ENCODE results near the gene ADAMTS2. TPM values are rescaled to one million over a fixed set of nuclear protein-coding genes. Genes with fewer than 3 reads are reported as not detected.

ADAMTS2 gene
- total and polyA plus RNA-seq, 3 donors from 2014 or later: 10.9 to 19.8 (median 13.6) TPM

DNA sequence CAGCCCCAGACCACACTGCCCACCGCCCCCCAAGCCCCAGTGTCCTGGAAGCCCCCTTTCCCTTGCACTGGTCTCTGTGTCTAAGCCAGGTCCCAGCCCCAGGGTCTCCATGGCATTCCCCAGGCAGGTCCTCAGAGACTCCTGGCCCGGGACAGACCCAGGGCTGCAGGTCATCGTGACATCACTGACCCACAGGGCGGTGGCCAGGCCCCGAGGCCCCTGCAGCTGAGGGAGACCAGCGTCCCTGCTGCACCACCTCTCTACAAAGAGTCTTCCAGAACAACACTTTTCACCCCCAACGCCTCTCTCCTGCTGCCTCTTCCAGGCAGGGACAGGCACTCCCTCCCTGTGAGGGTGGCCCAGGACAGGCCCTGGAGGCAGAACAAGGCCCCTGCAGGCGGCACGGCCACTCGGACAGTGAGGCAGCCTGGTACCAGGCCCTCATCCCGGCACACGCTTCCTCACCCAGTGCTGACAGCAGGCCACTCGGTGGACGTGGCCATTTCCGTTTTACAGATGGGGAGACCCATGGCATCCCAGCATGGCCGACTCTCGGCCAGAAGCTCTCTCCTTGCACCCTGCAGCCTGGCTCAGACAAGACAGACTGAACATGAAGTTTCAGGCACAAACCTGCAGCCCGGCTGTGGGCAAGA is 136.4 kb downstream of the ADAMTS2 start:
- no peak overlapping the region for H3K27ac ChIP-seq
- intact Hi-C loops (cut with DNase I; ENCODE audit: low total_unique reads): no loop called here
- no peaks in the 10 kb centered on the region for H3K9me3 ChIP-seq
- no peaks in the 10 kb centered on the region for H3K4me1 ChIP-seq
- no peaks in the 10 kb centered on the region for H3K36me3 ChIP-seq (ENCODE audit: low read depth, missing control alignments)
- H3K27me3 ChIP-seq: no peaks in the 10 kb centered on the region
- no peak overlapping the region for H3K4me3 ChIP-seq
- no peak for DNase-seq
- WGBS, 2 donors: 89% methylated on average over 8 to 18 of the region's 18 CpGs
- TF ChIP-seq, protein P1, sequence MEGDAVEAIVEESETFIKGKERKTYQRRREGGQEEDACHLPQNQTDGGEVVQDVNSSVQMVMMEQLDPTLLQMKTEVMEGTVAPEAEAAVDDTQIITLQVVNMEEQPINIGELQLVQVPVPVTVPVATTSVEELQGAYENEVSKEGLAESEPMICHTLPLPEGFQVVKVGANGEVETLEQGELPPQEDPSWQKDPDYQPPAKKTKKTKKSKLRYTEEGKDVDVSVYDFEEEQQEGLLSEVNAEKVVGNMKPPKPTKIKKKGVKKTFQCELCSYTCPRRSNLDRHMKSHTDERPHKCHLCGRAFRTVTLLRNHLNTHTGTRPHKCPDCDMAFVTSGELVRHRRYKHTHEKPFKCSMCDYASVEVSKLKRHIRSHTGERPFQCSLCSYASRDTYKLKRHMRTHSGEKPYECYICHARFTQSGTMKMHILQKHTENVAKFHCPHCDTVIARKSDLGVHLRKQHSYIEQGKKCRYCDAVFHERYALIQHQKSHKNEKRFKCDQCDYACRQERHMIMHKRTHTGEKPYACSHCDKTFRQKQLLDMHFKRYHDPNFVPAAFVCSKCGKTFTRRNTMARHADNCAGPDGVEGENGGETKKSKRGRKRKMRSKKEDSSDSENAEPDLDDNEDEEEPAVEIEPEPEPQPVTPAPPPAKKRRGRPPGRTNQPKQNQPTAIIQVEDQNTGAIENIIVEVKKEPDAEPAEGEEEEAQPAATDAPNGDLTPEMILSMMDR (IDR thresholded peaks at IDR 0.05): no peak
- TF ChIP-seq POLR2A (IDR thresholded peaks at IDR 0.05): no peak

DNA sequence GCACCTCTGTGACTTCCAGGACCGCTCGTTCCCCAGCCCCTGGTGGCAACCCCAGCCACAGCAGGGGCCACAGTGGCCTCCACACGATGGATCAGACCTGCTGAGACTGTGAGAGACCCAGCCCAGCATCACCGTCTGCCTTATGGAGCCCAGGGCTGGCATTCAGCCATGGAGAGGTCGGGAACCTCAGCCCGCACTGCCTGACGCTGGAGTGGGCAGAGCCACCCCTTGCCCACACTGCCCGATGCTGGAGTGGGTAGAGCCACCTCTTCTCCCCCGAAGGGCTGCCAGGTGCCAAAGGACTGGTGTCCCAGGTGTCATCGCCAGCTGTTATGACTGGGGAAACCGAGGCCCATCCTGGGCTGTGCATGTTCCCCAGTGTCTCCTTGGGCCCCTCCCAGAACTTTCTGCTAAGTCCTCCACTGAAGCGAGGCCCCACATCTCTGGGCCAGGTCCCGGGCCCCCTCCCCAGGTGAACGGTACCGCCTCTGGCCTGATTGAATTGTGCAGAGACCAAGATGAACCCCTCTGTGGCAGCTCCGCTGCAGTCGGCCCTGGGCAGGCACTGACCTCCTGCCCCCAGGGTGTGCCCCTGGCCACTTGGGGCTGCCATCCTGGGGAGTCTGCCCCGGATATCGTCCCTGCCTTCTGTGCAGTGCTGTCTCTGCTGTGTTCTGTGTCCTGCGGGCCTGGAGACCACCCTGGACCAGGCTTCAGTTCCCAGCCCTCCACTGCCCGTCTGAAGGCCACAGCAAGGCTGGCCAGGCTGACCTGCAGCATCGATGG is 137.1 kb downstream of the ADAMTS2 start:
- Histone ChIP-seq H3K27ac (no peak overlapping the region), H3K27me3 (no peaks in the 10 kb centered on the region), H3K9me3 (no peaks in the 10 kb centered on the region), H3K4me1 (no peaks in the 10 kb centered on the region), H3K4me3 (no peak overlapping the region), H3K36me3 (ENCODE audit: low read depth, missing control alignments) (no peaks in the 10 kb centered on the region)
- WGBS, 2 donors: 88 to 96% methylated on average over 7 to 22 of the region's 22 CpGs
- TF ChIP-seq, protein P1 (IDR thresholded peaks at IDR 0.05): no peak
- no peak for TF ChIP-seq POLR2A (IDR thresholded peaks at IDR 0.05)
- DNase-seq: no peak
- intact Hi-C loops (cut with DNase I; ENCODE audit: low total_unique reads): no loop called here

GRCh38 chr5:179207470-179207869 is 137.8 kb downstream of the ADAMTS2 start:
- 83 to 89% methylated on average over 5 to 20 of the region's 20 CpGs for WGBS, 2 donors
- Histone ChIP-seq H3K9me3 (no peaks in the 10 kb centered on the region), H3K27me3 (no peaks in the 10 kb centered on the region), H3K4me1 (no peaks in the 10 kb centered on the region), H3K36me3 (ENCODE audit: low read depth, missing control alignments) (no peaks in the 10 kb centered on the region), H3K4me3 (no peak overlapping the region), H3K27ac (no peak overlapping the region)
- TF ChIP-seq POLR2A (IDR thresholded peaks at IDR 0.05): no peak
- TF ChIP-seq, protein P1 (IDR thresholded peaks at IDR 0.05): no peak
- intact Hi-C loops (cut with DNase I; ENCODE audit: low total_unique reads): no loop called here
- no peak for DNase-seq

DNA sequence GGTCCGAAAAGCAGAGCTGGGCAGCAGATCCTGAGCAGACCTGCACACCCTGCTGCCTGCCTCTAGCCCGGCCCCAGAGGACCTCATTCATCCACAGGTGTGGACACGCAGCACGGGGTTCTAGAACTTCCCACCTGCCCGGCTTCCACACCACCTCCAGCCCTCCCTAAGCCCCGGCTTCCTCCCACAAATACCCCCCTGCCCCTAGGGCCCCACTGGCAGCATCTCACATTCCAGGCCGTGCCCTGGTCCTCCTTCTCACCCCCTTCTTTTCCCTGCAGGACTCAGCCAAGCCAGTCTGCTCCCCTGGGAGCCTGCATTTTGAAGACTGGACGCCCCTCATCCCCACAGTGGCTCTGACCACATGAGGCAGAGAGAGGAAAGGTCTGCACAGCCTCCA is 138.9 kb downstream of the ADAMTS2 start:
- Histone ChIP-seq H3K4me1 (no peaks in the 10 kb centered on the region), H3K27ac (no peak overlapping the region), H3K27me3 (no peaks in the 10 kb centered on the region), H3K36me3 (ENCODE audit: low read depth, missing control alignments) (no peaks in the 10 kb centered on the region), H3K9me3 (no peaks in the 10 kb centered on the region), H3K4me3 (no peak overlapping the region)
- WGBS, 2 donors: 72 to 79% methylated on average over 8 of the region's 8 CpGs
- no peak for TF ChIP-seq POLR2A (IDR thresholded peaks at IDR 0.05)
- TF ChIP-seq, protein P1 (IDR thresholded peaks at IDR 0.05): no peak
- DNase-seq: no peak
- intact Hi-C loops (cut with DNase I; ENCODE audit: low total_unique reads): no loop called here
